ENCODE data around the gene RASGRF1. TPM values are rescaled to one million over a fixed set of nuclear protein-coding genes. Genes with fewer than 3 reads are reported as not detected.
A peak's percentile ranks its signal among the peaks of the same experiment; 100 is the strongest.

RASGRF1 gene
- total and polyA plus RNA-seq, 11 donors = 0.12 to 0.40 (median 0.25) TPM; not detected in 8

DNA sequence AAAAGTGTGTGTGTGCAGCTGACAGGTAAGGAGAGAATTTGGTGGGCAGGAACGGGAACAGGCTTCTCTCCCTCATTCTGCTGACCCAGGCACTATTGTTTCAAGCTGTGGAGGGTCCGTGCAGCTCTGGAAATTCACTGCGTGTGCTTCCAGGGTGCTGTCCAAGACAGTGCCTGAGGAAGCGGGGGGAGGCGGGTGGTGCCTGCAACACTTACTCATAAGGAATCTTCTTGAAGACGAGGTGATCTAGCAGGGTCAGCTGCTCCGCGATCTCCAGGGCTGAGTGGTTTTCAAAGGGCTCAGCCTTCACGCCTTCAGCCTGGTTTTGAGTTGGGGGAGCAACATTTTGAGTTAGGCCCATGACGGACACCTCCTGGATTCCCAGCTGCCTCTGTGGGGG, 99.1 kb downstream of the RASGRF1 start:
- Histone ChIP-seq H3K4me3 (no peak overlapping the region), H3K9me3 (no peaks in the 10 kb centered on the region), H3K27me3 (no peaks in the 10 kb centered on the region), H3K27ac (no peak overlapping the region), H3K36me3 (no peaks in the 10 kb centered on the region), H3K4me1 (peaks cover 0 to 34% (median 4%) of the 10 kb centered on the region in 12 donors)
- intact Hi-C loops (cut with DNase I) = no loop called here
- no peak for ATAC-seq
- TF ChIP-seq, protein P1, sequence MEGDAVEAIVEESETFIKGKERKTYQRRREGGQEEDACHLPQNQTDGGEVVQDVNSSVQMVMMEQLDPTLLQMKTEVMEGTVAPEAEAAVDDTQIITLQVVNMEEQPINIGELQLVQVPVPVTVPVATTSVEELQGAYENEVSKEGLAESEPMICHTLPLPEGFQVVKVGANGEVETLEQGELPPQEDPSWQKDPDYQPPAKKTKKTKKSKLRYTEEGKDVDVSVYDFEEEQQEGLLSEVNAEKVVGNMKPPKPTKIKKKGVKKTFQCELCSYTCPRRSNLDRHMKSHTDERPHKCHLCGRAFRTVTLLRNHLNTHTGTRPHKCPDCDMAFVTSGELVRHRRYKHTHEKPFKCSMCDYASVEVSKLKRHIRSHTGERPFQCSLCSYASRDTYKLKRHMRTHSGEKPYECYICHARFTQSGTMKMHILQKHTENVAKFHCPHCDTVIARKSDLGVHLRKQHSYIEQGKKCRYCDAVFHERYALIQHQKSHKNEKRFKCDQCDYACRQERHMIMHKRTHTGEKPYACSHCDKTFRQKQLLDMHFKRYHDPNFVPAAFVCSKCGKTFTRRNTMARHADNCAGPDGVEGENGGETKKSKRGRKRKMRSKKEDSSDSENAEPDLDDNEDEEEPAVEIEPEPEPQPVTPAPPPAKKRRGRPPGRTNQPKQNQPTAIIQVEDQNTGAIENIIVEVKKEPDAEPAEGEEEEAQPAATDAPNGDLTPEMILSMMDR (IDR thresholded peaks at IDR 0.05) = no peak
- TF ChIP-seq POLR2A (IDR thresholded peaks at IDR 0.05) = no peak
- WGBS, 4 donors = 89 to 92% (median 90%) methylated on average over 10 of the region's 10 CpGs
- peak in 1 of 5 donors; percentile 51 for DNase-seq

DNA sequence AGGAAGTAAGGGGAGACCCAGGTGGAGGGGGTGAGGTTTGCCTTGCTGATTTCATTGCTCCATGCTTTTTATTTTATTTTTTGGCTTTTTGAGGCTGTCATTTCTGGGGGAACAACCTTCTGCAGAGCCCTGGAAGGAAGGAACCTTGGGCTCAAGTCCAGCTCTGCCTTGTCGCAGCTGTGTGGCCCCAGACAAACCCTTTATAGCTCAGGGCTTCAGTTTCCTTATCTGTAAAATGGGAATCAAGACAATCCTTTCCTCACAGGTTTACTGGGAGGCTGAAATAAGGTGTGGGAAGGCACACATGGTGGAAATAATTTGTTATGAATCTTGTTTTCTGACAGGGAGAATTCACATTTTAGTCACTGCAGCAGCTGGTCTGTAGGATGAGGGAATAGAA, 100.3 kb downstream of the RASGRF1 start:
- Histone ChIP-seq H3K4me3 (no peak overlapping the region), H3K4me1 (peaks cover 0 to 34% (median 4%) of the 10 kb centered on the region in 12 donors), H3K27me3 (no peaks in the 10 kb centered on the region), H3K27ac (peak overlapping the region in 1 of 12 donors; percentile 72), H3K36me3 (no peaks in the 10 kb centered on the region), H3K9me3 (no peaks in the 10 kb centered on the region)
- TF ChIP-seq POLR2A (IDR thresholded peaks at IDR 0.05) = no peak
- TF ChIP-seq, protein P1 (IDR thresholded peaks at IDR 0.05) = no peak
- 46 to 67% (median 53%) methylated on average over 1 of the region's 1 CpG for WGBS, 4 donors
- ATAC-seq (no peak), DNase-seq (no peak)
- intact Hi-C loops (cut with DNase I) = no loop called here

DNA sequence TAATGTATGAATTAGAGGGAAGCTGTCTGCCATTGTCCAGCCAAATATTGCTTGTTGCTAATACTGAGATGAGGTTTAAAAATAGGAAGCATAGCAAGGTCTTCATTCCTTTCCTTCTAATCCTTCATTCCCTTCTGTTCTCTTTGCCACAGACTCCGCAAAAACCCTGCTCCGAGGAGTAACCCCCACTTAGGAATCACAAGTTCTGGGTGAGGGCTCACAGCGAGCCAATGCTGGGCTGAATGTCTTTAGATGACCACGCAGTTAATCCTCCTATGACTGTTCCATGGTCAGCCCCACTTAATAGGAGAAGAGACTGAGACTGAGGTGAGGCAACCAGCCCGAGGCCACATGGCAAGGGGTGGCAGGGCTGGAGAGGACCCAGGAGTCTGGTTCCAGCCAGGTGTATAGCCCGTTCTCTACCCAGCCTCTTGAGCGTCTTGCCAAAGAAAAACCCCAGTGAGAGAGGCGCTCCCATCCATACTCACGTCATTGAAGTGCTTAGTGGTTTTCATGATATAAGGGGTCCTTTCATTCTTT, 100.8 kb downstream of the RASGRF1 start:
- WGBS, 4 donors = 92 to 93% (median 93%) methylated on average over 8 to 9 of the region's 9 CpGs
- intact Hi-C loops (cut with DNase I) = loop anchor here in 1 of 10 donors (10.0 kb wide), 1 partner anchor 75 kb away; no protein-coding TSS in a partner anchor
- peaks cover 0 to 34% (median 4%) of the 10 kb centered on the region in 12 donors for H3K4me1 ChIP-seq
- ATAC-seq (no peak), DNase-seq (no peak)
- no peaks in the 10 kb centered on the region for H3K27me3 ChIP-seq
- TF ChIP-seq, protein P1 (IDR thresholded peaks at IDR 0.05) = no peak
- TF ChIP-seq POLR2A (IDR thresholded peaks at IDR 0.05) = no peak
- H3K27ac ChIP-seq = peak overlapping the region in 1 of 12 donors; percentile 72
- H3K36me3 ChIP-seq = no peaks in the 10 kb centered on the region
- H3K4me3 ChIP-seq = no peak overlapping the region
- no peaks in the 10 kb centered on the region for H3K9me3 ChIP-seq

DNA sequence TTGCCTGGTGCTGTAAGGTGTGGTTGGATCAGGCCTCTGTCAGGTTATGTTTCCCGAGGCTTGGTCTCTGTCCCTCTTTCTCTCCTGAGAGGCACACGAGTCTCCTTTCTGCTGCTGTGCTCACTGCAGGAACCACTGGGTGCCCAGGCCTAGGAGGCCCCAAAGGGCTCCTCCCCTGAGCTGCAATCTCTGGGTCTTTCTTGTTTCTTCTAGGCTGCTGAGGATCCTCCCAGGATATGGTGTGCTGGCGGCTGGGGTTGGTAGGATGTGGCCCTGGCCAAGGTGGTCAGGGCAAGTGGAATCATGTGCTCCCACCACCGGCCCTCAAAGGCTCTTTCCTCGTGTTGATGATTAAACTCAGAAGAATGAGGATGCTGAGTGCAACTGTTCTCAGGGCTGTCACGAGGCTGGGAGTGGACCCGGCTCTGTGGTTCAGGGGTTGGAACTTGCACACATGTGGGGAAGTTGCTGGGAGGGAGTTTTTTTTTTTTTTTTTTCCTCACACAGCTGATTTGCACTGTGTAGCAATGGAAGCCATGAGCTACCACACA, 102.1 kb downstream of the RASGRF1 start:
- peak; percentile 78 to 89 (median 86) for ATAC-seq
- peak; percentile 60 to 78 (median 74) for DNase-seq
- Histone ChIP-seq H3K4me3 (no peak overlapping the region), H3K27me3 (no peaks in the 10 kb centered on the region), H3K27ac (peak overlapping the region in 6 of 12 donors; percentile 31 to 85 (median 64)), H3K9me3 (no peaks in the 10 kb centered on the region), H3K4me1 (peaks cover 0 to 37% (median 4%) of the 10 kb centered on the region in 12 donors), H3K36me3 (no peaks in the 10 kb centered on the region)
- WGBS, 4 donors = 43 to 53% (median 46%) methylated on average over 6 to 7 of the region's 7 CpGs
- intact Hi-C loops (cut with DNase I) = loop anchor here in 1 of 10 donors (10.0 kb wide), 1 partner anchor 74 kb away; no protein-coding TSS in a partner anchor
- TF ChIP-seq, protein P1 (IDR thresholded peaks at IDR 0.05) = no peak
- TF ChIP-seq POLR2A (IDR thresholded peaks at IDR 0.05) = no peak
